Measurements from ENCODE around the gene FHOD3. TPM values are rescaled to one million over a fixed set of nuclear protein-coding genes. Genes with fewer than 3 reads are reported as not detected.

The FHOD3 gene
- total and polyA plus RNA-seq, 9 of the 15 experiments (the other 6 are each of a cell fraction or from before 2014, with no cell fraction given) = 0.11 TPM; not detected in 8

GRCh38 chr18:36262971-36263370 is 34.5 kb upstream of the FHOD3 start:
- in situ Hi-C loops (cut with MboI) = no loop called here
- intact Hi-C loops (cut with micrococcal nuclease) = no loop called here

More at GRCh38 chr18:36262971-36263370, 34.5 kb upstream of the FHOD3 start:
- TF ChIP-seq RBM25 (IDR thresholded peaks at IDR 0.05; ENCODE audit: low read depth, low read length, severe bottlenecking) (peak; percentile 94), MNT (conservative IDR thresholded peaks at IDR 0.05) (no peak)
- Histone ChIP-seq H3K27ac (ENCODE audit: extremely low read depth, low read depth, low read length) (no peak overlapping the region), H3K9me1 (ENCODE audit: control insufficient read depth, insufficient read depth, low read length) (no peaks in the 10 kb centered on the region), H3K4me1 (replicated peaks in 1 of 2; ENCODE audit: control insufficient read depth in 2 of 2, insufficient read depth in 2 of 2, low read length in 2 of 2) (peaks cover 4 to 9% of the 10 kb centered on the region in 2 experiments; a peak in 4 of 5 replicates), H3K79me2 (ENCODE audit: control insufficient read depth, insufficient read depth, low read length) (no peaks in the 10 kb centered on the region), H3K36me3 (ENCODE audit: control insufficient read depth, insufficient read depth, low read length) (no peaks in the 10 kb centered on the region), H3K4me2 (ENCODE audit: insufficient read depth, low read length) (no peak overlapping the region), H2AFZ (ENCODE audit: low read depth, low read length) (no peak overlapping the region), H4K20me1 (replicated peaks; ENCODE audit: control insufficient read depth, insufficient read depth, low read length) (no peaks in the 10 kb centered on the region), H3K27me3 (ENCODE audit: control insufficient read depth in 2 of 2, insufficient read depth in 2 of 2, low read length in 2 of 2) (no peaks in the 10 kb centered on the region), H3K9ac (ENCODE audit: insufficient read depth in 1 of 2, low read depth in 2 of 2, low read length in 2 of 2) (no peak overlapping the region), H3K4me3 (no peak overlapping the region), H3K9me3 (replicated peaks; ENCODE audit: control insufficient read depth, insufficient read depth, low read depth, low read length) (no peaks in the 10 kb centered on the region)
- POLR2A ChIA-PET = interaction anchor here (0.8 kb wide), 1 partner anchor 134 kb away, joined by 3 read pairs; the partner anchor contains the start of gene SLC39A6
- ATAC-seq (no peak), DNase-seq (ENCODE audit: extremely low read depth in 1 of 4, low spot score in 3 of 4) (no peak), FAIRE-seq (no peak)
- 33% methylated on average over 1 of the region's 1 CpG for WGBS (ENCODE audit: insufficient coverage, low coverage, missing lambda C conversion rate)
- no TSS peak for BruUV-seq (replicated peaks)
- CTCF ChIA-PET (ENCODE audit: low intra/inter-chr PET ratio) = no interaction called here

All from K562 (cell line).